HG03097 (cell line): ENCODE results near the gene UBE2S.
"Not testable (repeated sequence)": the region's sequence is repeated elsewhere in the genome, so short reads cannot be mapped to it uniquely, and the experiment has no call there.

ENCODE experiments used
- ATAC-seq: cut with Tn5 transposase; IDR thresholded peaks from one replicate; pipeline ENCODE4 v1.9.1; 2021; ENCODE audit not compliant: unreplicated experiment, low FRiP score

The UBE2S gene

DNA sequence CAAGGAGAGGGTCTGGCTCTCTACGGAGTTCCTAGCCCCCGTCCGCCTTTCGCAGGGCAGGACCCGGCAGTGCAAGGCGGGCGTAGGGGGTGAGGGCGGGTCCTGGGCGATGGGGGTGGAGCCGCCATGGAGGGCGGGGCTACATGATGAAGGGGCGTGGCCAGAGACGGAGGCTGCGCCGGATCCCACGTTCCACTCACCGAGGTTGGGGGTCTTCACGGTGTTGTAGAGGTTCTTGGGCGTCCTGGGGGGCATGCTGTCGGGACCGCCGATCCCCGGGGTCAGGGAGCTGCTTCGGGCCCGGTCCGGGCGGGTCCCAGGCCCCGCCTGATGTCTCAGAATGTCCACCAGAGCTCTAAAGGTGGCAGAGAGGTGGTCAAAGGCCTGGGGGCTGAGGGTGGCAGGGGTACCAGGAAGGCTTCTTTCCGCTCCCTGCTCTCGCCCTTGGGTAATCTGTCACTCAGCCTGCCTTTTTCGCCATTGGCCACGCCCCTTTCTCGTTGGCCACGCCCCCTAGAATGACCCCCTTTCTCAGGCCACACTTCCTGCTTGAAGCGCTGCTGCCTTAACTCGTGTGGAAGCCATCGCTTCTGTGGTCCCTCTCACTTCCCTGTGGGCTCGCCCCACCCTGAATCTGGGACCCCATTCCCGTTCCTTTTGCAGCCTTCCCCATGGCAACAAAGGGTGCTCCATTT, 33.0 kb upstream of the UBE2S start:
- ATAC-seq: no peak

DNA sequence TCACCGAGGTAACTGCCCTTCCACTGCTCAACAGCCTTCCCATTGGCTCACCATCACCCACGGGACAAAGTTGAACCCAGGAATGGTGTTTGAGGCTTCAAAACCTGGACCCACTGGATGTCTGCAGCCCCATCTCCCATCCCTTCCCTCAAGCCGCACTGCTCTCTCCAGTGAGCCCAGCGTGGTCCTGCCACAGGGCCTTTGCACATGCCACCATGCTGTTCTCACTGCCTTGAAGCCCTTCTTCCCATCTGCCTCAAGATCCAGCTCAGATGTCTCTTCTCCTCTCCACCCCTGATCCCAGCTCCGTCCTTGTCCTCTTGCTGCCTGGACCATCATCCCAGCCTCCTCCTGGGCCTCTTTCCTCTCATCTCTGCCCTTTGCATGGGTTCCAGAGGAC, 31.5 kb upstream of the UBE2S start:
- ATAC-seq: no peak

DNA sequence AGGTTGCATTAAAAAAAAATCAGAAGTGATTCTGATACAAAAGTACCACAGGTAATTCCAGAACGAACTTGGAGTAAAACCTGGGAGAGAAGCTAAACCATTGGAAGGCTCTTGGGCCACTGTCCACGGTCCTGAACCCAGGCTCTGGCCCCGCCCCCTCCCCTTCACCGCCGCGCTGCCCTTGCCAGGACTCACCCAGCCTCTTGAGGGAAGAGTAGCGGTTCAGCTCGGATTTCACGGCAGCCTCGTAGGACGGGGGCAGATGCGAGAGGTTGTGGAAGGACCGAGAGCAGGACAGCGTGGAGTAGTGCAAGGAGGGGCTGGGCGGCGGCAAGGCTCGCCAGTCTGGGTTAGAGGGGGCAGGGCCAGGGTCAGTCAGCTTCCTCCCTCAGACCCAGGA, 29.8 kb upstream of the UBE2S start:
- ATAC-seq: no peak

GRCh38 chr19:55436847-55437246, 29.3 kb upstream of the UBE2S start:
- no peak for ATAC-seq

DNA sequence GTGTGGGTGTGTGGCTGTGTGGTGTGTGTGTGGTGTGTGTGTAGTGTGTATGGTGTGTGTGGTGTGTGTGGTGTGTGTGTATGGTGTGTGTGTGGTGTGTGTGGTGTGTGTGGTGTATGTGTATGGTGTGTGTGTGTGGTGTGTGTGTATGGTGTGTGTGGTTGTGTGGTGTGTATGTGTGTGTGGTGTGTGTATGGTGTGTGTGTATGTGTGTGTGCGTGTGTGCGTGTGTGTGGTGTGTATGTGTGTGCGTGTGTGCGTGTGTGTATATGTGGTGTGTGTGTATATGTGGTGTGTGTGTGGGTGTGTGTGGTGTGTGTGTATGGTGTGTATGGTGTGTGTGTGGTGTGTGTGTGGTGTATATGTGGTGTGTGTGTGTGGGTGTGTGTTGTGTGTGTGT, 27.4 kb upstream of the UBE2S start:
- ATAC-seq: no peak

GRCh38 chr19:55434356-55434919, 26.9 kb upstream of the UBE2S start:
- ATAC-seq: no peak

GRCh38 chr19:55433292-55433691, 25.7 kb upstream of the UBE2S start:
- ATAC-seq: no peak

- ATAC-seq: no peak
Observed at GRCh38 chr19:55432241-55432959, 24.8 kb upstream of the UBE2S start.

DNA sequence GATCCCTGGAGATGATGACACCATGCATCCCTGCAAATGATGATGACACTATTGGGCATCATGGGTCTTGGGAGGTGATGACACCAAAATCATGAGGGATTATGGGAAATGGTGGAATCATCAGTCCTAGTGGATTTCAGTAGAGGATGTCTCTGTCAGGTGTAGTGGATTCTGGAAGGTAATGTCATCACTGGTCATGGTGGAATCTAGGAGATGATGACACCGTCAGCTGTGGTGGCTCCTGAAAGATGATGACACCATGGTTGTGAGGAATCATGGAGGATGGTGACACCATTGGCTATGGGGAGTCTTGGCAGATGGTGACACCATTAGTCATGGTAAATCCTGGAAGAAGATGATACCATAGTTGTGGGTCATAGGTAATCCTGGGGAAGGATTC, 23.6 kb upstream of the UBE2S start:
- ATAC-seq: no peak

GRCh38 chr19:55426042-55426441, 18.5 kb upstream of the UBE2S start:
- ATAC-seq: no peak

DNA sequence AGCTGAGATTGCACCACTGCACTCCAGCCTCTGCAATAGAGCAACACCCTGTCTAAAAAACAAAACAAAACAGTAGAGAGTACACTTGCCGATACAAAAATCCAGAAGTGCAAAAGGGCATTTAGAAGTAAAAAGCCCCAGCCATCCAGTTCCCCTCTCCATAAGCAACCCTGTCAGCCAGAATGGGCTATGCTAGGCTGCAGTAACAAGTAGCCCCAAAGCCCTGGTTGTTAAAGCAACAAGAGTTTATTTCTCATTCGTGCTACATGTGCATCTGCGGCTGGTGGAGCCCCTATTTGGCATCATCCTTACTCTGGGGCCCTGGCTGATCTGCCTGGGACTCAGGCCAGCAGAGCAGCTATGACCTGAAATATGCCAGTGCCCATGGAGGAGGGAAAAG, 16.9 kb upstream of the UBE2S start:
- ATAC-seq: no peak

DNA sequence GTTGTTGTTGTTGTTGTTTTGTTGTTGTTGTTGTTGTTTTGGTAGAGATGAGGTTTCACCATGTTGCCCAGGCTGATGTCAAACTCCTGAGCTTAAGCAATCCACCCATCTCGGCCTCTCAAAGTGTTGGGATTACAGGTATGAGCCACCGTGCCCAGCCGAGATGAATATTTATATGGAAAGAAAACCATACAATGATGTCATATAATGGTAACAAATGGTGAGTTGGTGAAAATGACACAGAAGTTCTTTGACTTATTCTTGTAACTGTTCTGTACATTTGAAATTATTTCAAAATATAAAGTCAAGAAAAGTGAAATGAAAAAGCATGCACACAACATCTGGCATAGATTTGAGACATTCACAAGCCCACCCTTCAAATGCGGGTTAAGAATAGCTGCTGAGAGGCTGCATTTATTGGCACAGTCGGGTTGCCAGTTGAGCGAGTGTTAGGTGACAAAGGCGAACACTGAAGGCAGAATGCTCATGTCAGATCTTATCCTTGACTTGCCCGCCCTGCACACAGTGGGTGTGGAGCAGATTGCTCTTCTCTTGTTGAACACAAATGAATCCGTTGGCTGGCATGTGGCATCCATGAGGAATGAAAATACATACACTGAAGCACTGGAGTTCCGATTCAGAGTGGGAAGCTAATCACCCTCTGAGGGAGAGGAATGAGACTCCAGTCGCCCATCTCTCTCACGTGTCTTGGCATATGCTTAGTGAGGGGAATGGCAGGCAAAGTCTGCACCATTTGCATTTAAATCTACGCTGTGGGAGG, 15.8 kb upstream of the UBE2S start:
- no peak for ATAC-seq

DNA sequence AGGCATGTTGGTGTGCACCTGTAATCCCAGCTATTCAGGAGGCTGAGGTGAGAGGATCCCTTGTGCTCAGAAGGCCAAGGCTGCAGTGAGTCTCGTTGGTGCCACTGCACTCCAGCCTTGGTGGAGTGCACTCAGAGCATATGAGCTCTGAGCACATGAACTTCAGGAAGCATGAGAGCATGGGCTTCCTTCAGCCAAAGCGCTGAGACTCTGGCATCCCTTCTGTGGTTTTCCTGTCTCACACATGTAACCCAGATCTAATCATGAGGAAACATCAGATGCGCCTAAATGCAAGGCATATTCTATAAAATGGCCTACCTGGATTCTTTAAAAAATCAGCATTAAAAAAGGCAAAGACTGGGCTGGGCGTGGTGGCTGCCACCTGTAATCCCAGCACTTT, 13.7 kb upstream of the UBE2S start:
- ATAC-seq: not testable (repeated sequence)

DNA sequence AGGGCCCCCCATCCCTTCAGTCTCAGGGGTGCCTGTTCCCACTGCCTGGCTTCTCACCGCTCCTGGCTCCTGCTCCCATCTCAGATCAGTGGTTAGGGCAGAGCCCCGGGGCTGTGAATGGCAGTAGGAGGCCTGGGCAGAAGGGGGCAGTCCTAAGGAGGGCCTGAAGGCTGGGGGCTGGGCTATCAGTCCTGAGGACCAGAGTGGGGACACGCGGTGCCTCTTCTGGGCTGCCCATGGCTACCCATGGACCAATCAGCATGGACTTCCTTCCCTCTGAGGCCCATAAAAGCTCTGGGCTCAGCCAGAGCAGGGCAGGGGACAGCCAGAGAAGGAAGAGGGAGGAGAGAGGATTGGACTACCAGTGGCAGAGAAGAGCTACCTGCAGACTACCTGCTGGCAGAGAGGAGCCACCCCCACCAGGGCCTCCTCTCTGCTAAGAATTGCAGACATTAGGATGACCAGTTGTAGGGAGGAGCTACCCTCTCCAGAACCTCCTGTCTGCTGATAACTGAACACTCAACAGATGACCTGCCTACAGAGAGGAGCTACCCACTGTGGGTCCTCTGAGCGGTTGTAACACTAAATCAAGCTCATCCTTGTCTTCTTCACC, 12.1 kb upstream of the UBE2S start:
- no peak for ATAC-seq

- ATAC-seq: no peak
Observed at GRCh38 chr19:55419103-55419502, 11.5 kb upstream of the UBE2S start.

GRCh38 chr19:55418185-55418584, 10.6 kb upstream of the UBE2S start:
- ATAC-seq: no peak

- no peak for ATAC-seq
Observed at GRCh38 chr19:55410168-55410567, 2.6 kb upstream of the UBE2S start.

GRCh38 chr19:55409179-55409578, 1.6 kb upstream of the UBE2S start:
- not testable (repeated sequence) for ATAC-seq

GRCh38 chr19:55408533-55408872, 915 bp upstream of the UBE2S start:
- no peak for ATAC-seq

- peak; percentile 82 for ATAC-seq
Observed at GRCh38 chr19:55407800-55408532, 378 bp upstream of the UBE2S start.
